RPMI8226 (cell line): Measurements from ENCODE around the gene ANK2.
A peak's percentile ranks its signal among the peaks of the same experiment; 100 is the strongest.

ENCODE experiments used
- DNase-seq: peaks from one replicate; pipeline ENCODE4 v3.0.0-alpha.2; 2015

ANK2 gene

GRCh38 chr4:113356453-113356852, 307.0 kb downstream of the ANK2 start:
- no peak for DNase-seq

- DNase-seq: no peak
Observed at GRCh38 chr4:113358784-113359183, 309.3 kb downstream of the ANK2 start.

- no peak for DNase-seq
Observed at GRCh38 chr4:113365377-113365776, 315.9 kb downstream of the ANK2 start.

- no peak for DNase-seq
Observed at GRCh38 chr4:113368056-113368455, 318.6 kb downstream of the ANK2 start.

- DNase-seq: no peak
Observed at GRCh38 chr4:113371111-113371510, 321.7 kb downstream of the ANK2 start.

- no peak for DNase-seq
Observed at GRCh38 chr4:113375964-113376666, 326.7 kb downstream of the ANK2 start.

- DNase-seq: no peak
Observed at GRCh38 chr4:113378836-113379235, 329.4 kb downstream of the ANK2 start.

GRCh38 chr4:113382704-113383103, 333.3 kb downstream of the ANK2 start:
- DNase-seq: no peak

GRCh38 chr4:113383111-113383785, 333.8 kb downstream of the ANK2 start:
- DNase-seq: no peak

- DNase-seq: no peak
Observed at GRCh38 chr4:113384600-113384999, 335.1 kb downstream of the ANK2 start.

- no peak for DNase-seq
Observed at GRCh38 chr4:113385281-113385899, 335.9 kb downstream of the ANK2 start.

- DNase-seq: no peak
Observed at GRCh38 chr4:113389160-113389559, 339.7 kb downstream of the ANK2 start.

GRCh38 chr4:113390850-113391249, 341.4 kb downstream of the ANK2 start:
- DNase-seq: no peak

GRCh38 chr4:113394108-113394729, 344.8 kb downstream of the ANK2 start:
- DNase-seq: no peak

GRCh38 chr4:113394730-113395530, 345.5 kb downstream of the ANK2 start:
- peak; percentile 64 for DNase-seq

- DNase-seq: no peak
Observed at GRCh38 chr4:113397114-113397701, 347.8 kb downstream of the ANK2 start.

GRCh38 chr4:113398441-113399143, 349.1 kb downstream of the ANK2 start:
- no peak for DNase-seq

GRCh38 chr4:113404167-113404571, 354.7 kb downstream of the ANK2 start:
- no peak for DNase-seq

- DNase-seq: no peak
Observed at GRCh38 chr4:113404841-113405240, 355.4 kb downstream of the ANK2 start.

- DNase-seq: no peak
Observed at GRCh38 chr4:113405874-113406722, 356.6 kb downstream of the ANK2 start.

GRCh38 chr4:113406723-113407016, 357.2 kb downstream of the ANK2 start:
- DNase-seq: peak; percentile 7
